Measurements from ENCODE around the gene DNAH6.

Gene DNAH6

DNA sequence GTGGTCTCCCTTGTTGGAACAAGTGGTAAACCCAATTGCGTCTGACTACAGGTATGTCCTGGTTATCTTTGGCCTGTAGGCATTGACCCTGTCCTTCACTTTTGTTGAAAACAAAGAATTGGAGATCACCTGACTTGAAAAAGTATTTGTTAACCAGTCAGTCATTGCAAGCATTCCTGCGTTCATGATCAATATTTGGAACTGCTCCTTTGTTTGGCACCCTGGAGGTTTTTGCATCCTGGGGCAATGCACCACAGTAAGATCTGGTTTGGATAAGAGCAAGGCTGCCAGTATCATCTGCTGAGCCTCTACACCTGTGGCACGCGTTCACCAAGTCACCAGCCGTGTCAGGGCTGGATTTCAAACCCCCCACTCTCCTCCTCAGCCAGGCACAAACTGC lies 115.7 kb downstream of the DNAH6 start:
- no peak for DNase-seq (ENCODE audit: low read depth in 2 of 2)

DNA sequence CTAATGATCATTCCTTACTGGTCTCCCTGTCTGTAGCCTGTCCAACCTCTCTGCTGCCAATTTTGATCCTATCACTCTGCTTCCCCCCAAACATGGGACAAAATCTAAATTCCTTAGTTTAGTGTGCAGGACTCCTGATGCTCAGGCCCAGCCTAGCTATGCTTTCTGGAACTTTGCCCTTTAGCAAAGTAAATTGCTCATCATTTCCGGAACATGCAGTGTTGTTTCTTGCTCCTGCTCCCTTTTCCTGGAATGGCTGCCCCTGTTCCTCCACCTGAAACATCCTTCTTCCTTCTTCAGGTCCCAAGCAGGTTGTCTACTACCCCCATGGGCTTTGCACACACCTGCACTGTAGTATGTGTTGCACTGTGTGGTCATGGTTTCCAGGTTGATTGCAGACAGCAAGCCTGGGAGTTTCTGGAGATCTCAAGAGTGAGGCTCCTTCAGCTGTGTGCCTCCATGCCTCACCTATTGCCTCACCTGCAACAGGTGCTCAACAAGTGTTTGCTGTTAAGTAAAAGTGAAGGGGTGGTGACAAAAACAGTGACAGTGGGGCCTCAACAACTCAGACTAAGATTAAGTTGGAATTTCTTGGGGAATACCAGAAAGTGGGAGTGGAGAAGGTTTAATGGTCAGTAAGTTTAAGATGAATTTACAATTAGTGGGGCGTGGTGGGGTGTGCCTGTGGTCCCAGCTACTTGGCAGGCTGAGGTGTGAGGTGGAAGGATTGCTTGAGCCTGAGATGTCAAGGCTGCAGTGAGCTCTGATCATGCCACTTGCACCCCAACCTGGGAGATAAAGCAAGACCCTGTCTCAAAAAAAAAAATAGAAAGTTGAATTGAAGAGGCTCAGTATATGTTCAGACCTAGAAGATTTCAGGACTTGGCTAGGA lies 120.0 kb downstream of the DNAH6 start:
- DNase-seq (ENCODE audit: low read depth in 2 of 2), result no peak

DNA sequence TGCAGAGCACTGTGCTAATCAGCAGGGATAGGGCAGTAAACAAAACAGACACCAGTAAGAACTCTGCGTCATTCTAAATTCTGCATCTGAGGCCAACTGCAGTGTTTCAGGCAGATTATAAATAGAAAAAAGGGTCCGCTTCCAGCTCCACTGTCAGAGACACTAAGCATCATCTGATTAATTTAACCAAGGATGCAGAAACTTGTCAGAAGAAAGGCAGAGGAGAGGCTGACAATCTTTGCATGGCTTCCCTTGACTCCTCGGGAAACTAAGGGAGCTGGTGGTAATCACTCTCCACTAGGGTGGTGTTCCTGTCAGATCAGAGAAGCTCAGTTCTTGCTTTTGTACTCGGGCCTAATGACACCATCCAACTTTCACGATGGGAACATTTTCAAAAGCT lies 123.5 kb downstream of the DNAH6 start:
- no peak for DNase-seq (ENCODE audit: low read depth in 2 of 2)

DNA sequence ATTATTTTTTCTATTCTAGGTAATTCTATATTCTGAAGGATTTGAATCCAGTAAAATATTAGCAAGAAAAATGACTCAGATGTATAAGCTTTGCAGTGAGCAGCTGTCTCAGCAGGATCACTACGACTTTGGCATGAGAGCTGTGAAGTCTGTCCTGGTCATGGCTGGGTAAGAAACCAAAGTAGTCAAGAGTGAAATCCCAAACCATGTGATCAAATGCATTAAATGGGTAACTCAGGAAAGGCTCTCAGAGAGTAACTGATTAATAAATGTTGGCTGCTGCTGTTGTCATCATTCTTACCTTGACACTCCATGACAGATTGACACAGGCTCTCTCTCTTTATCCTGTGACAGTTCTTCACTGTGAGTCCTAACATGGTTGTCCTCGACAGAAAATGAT lies 124.1 kb downstream of the DNAH6 start:
- DNase-seq (ENCODE audit: low read depth in 2 of 2), result no peak

GRCh38 chr2:84641021-84641420 lies 124.7 kb downstream of the DNAH6 start:
- DNase-seq (ENCODE audit: low read depth in 2 of 2), result no peak

DNA sequence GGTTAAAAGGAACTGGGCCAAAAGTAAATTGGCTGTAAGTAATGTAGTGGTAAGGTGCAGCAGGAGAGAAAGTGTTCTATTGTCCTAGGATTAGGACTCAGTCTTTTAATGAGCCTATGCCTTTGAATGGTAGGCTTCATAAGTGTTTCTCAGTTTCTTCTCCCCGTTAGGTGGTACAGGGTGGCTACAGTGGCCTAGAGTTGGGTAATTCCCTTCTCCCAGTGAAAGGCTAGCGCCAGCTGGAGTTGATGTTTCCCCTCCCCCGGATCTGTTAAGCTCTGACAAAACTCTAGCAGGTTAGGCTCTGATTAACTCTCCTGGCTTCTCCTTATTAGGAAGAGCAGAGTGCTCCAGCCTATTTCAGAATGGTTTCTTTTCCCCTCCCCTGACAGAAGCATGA lies 127.7 kb downstream of the DNAH6 start:
- DNase-seq (ENCODE audit: low read depth in 2 of 2), result no peak

DNA sequence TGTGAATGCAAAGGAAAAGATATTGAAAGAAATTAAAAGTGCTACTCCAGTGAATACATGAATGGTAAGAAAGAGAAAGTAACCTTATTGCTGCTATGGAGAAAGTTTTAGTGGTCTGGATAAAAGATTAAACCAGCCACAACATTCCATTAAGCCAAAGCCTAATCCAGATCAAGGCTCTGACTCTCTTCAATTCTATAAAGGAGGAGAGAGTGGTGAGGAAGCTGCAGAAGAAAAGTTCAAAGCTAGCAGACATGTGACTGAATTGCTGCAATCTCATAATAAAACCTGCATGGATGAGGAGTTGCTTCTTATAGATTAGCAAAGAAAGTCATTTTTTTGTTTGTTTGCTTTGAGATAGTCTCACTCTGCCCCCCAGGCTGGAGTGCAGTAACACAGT lies 130.2 kb downstream of the DNAH6 start:
- no peak for DNase-seq (ENCODE audit: low read depth in 2 of 2)

GRCh38 chr2:84647267-84647666 lies 131.0 kb downstream of the DNAH6 start:
- no peak for DNase-seq (ENCODE audit: low read depth in 2 of 2)

DNA sequence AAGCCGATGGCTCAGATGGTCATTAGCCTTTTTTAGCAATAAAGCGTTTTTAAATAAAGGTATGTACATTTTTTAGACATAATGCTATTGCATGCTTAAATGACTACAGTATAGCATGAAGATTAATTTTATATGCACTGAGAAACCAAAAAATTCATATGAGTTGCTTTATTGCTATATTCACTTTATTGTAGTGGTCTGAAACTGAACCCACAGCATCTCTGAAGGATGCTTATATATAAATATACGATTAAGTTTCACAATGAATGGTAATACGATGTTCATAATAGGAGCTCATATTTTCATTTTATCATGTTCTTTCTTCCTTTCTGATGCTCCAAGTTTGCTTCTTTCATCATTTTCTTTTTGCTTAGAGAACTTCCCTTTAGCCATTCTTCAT lies 132.8 kb downstream of the DNAH6 start:
- DNase-seq (ENCODE audit: low read depth in 2 of 2), result no peak

DNA sequence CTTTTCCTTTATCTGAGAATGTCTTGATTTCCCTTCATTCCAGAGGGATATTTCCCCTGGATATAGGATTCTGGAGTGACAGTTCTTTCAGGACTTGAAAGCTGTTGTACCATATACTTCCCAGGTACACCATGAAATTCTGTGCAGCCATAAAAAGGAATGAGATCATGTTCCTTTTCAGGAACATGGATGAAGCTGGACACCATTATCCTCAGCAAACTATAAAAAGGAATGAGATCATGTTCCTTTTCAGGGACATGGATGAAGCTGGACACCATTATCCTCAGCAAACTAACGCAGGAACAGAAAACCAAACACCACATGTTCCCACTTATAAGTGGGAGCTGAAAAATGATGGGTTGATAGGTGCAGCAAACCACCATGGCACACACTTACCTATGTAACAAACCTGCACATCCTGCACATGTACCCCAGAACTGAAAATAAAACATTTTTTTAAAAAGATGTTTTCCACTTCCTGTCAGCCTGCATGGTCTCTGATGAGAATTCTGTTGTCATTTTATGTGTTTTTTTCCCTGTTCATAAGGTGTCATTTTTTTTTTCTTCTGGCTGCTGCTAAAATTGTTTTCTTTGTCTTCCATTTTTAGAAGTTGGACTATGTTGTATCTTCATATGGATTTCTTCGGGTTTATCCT lies 133.3 kb downstream of the DNAH6 start:
- no peak for DNase-seq (ENCODE audit: low read depth in 2 of 2)

DNA sequence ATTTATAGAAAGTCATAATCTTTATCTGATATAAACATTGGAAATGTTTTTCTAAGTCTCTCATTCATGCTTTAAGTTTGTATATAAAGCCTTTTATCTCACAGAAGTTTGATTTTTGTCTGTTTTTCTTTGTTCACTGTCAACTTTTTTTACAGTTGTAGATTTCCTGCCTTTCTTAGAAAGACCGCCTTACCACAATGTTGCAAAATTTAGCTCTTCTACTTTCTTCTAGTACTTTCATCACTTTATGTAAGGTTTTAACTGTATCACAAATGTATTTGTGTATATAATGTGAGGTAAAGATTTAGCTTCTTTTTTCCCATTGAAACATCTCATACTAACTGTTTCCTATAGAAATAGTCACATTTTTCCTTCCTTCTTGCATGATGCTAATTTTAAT lies 136.1 kb downstream of the DNAH6 start:
- DNase-seq (ENCODE audit: low read depth in 2 of 2), result no peak

- DNase-seq (ENCODE audit: low read depth in 2 of 2), result no peak
Measured at GRCh38 chr2:84653302-84653701, 137.0 kb downstream of the DNAH6 start.

DNA sequence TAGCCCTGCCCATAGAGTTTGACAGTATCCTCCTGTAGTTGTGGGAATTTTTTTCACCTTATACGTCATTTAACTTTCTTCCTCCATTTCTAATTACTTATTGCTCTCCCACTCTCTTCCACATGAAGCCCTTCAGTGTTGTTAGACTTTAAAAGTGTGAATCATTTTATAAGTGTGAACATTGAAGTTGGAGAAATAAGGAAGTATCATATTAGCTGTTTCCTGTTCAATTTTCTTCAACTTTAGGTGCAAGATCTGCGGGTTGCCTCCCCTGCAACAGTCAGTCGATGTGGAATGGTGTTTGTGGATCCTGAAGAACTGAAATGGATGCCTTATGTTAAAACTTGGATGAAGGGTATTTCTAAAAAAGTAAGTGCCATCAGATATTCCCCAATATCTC lies 138.1 kb downstream of the DNAH6 start:
- no peak for DNase-seq (ENCODE audit: low read depth in 2 of 2)

DNA sequence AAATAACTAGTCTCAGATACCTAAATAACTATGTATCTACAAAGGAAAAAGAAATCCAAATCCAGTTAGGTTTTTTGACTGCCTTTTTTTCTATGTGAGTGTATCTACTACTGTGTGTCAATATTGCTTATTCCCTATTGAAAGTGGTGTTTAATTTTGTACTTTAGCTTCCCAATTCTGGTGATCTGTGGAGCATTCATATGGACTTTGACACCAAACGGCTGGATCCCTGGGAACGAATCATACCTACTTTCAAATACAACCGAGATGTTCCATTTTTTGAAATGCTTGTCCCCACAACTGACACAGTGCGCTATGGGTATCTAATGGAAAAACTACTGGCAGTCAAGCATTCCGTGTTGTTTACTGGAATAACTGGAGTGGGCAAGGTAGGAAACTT lies 152.8 kb downstream of the DNAH6 start:
- DNase-seq (ENCODE audit: low read depth in 2 of 2), result no peak

DNA sequence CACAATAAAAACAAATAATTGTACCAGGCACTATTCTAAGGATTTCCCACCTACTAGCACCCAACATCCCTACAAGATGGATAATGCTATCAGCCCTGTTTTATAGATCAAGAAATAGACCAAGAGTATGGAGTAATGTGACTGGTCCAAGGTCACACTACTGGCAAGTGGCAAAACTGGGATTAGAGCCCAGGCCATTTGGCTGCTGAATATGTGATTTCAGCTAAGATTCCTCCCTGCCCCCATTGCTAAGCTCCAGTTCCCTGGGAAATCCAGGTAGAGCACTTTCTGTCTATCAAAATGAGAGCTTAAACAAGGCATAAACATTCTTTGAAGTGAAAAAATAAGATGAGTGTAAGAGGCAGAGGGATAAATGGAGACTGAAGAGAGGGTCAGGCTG lies 157.8 kb downstream of the DNAH6 start:
- no peak for DNase-seq (ENCODE audit: low read depth in 2 of 2)

DNA sequence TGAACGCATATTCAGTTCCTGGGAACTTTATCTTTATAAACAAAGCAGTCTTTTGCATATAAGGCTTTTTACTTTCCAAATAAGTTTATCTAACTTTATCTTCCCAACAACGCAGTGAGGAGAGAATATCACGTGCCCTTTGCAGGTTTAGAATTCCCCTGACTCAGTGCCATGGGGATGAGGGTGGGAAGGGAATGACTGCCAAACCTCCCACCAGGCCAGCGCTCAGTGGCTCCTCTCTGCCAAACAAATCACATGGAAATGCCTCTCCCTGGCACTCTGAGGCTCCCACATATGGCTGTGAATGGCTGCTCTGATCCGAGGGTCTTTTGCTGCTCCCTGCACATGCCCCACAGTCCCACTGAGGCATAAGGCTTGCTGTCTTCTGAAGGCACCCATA lies 158.3 kb downstream of the DNAH6 start:
- DNase-seq (ENCODE audit: low read depth in 2 of 2), result no peak

DNA sequence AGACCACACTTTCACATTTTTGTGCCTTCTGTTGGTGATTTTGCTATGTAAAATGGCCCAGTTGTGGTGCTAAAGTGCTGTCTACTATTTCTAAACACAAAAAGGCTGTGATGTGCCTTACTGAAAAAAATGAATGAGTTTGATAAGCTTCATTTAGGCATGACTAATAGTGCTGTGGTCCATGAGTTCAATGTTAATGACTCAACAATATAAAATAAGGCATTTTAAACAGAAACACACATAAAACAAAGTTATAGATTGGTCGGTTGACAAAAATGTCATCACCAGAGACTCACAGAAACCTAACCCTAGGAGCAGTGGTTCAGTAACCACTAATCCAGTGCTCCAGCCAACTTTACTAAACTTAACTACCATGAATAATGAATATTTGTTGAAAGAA lies 160.0 kb downstream of the DNAH6 start:
- no peak for DNase-seq (ENCODE audit: low read depth in 2 of 2)

DNA sequence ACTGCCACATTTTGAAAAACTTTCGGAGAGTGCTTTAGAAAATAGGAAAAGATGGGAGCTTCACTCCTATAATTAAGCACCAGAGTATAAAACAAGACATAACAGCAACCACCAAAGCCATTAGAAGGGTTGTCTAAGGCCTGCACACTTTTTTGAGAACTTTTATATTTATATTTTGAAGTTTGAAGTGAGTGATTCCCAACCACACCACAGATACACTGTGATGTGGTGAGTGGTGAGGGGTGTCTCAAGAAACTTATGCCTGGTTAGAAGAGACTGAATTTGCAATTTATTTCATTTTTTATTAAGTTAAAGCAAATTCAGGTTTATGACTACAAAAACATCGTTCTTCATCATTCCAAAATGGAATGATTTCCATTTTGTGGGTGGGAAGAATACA lies 161.9 kb downstream of the DNAH6 start:
- no peak for DNase-seq (ENCODE audit: low read depth in 2 of 2)

- DNase-seq (ENCODE audit: low read depth in 2 of 2), result no peak
Measured at GRCh38 chr2:84686783-84687476, 170.6 kb downstream of the DNAH6 start.

DNA sequence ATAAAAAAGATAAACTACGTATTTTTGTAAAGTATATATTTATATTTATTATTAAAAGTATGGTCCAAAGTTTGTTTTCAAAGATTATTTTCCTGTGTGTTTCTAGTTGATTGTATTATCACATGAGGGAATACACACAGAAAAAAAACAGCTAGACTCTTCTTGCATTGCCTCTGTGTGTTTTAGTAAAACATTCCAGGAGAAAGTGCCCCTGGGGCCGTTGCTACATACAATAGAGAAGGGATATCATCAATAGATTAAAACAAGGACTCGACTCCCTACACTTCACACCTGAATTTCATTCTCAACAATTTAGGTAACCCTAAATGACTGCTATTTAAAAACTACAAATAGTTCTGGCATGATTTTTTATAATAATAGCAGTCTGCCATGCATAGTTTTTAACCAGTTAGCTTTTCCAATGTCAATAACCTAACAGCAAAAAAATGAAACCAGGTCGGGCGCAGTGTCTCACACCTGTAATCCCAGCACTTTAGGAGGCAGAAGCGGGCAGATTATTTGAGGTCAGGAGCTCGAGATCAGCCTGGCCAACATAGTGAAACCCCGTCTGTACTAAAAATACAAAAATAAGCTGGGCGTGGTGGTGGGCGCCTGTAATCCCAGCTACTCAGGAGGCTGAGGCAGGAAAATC lies 171.3 kb downstream of the DNAH6 start:
- DNase-seq (ENCODE audit: low read depth in 2 of 2), result no peak

GRCh38 chr2:84690225-84690624 lies 173.9 kb downstream of the DNAH6 start:
- DNase-seq (ENCODE audit: low read depth in 2 of 2), result no peak

DNA sequence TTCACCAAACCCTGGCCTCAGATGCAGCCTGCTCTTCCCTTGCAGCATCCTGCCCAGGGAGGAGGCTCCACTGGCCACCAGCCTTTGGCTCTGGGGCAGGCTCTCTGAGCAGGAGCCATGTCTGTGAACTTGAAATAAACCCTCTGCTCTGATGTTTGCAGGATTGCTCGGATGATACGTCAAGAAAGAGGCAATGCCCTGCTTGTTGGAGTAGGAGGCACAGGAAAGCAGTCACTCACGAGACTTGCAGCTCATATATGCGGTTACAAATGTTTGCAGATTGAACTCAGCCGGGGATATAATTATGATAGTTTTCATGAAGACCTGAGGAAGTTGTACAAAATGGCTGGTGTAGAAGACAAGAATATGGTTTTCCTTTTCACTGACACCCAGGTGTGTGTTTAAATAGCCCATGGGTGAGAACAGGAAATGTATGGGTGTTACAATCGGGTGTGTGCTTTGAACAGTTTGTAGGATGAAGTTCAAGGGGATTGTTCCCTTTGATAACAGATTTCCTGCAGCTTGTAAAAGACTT lies 177.9 kb downstream of the DNAH6 start:
- DNase-seq (ENCODE audit: low read depth in 2 of 2), result no peak

All from stimulated activated CD4-positive, alpha-beta T cell treated with anti-CD3 and anti-CD28 coated beads, Interleukin-4, amount 100 ng/mL, for 48 hours (primary cell).